ENCODE results near the gene PACS2. TPM values are rescaled to one million over a fixed set of nuclear protein-coding genes. Genes with fewer than 3 reads are reported as not detected.

The PACS2 gene
- total RNA-seq, 2 experiments from 2014 or later, result 27.8 to 40.2 TPM

GRCh38 chr14:105439710-105440553 is 125.4 kb downstream of the PACS2 start:
- CTCF ChIA-PET, result no interaction called here
- H3K36me3 Mint-ChIP-seq, result peaks cover 7% of the 10 kb centered on the region
- no peak overlapping the region for H3K27ac Mint-ChIP-seq
- no peak for DNase-seq
- H3K27me3 Mint-ChIP-seq, result no peaks in the 10 kb centered on the region
- no peak for ATAC-seq
- H3K4me3 Mint-ChIP-seq, result no peak overlapping the region
- no peaks in the 10 kb centered on the region for H3K9me3 Mint-ChIP-seq (ENCODE audit: low read depth)
- H3K4me1 Mint-ChIP-seq, result peaks cover 1% of the 10 kb centered on the region

- CTCF ChIA-PET, result no interaction called here
- peaks cover 4% of the 10 kb centered on the region for H3K36me3 Mint-ChIP-seq
- no peak for ATAC-seq
- no peak for DNase-seq
- no peak overlapping the region for H3K27ac Mint-ChIP-seq
- no peaks in the 10 kb centered on the region for H3K9me3 Mint-ChIP-seq (ENCODE audit: low read depth)
- H3K4me1 Mint-ChIP-seq, result no peaks in the 10 kb centered on the region
- H3K27me3 Mint-ChIP-seq, result no peaks in the 10 kb centered on the region
- no peak overlapping the region for H3K4me3 Mint-ChIP-seq
Observed at GRCh38 chr14:105440554-105440900, 126.0 kb downstream of the PACS2 start.

GRCh38 chr14:105440992-105441391 is 126.4 kb downstream of the PACS2 start:
- no peaks in the 10 kb centered on the region for H3K9me3 Mint-ChIP-seq (ENCODE audit: low read depth)
- H3K27me3 Mint-ChIP-seq, result no peaks in the 10 kb centered on the region
- H3K4me1 Mint-ChIP-seq, result no peaks in the 10 kb centered on the region
- DNase-seq (no peak), ATAC-seq (no peak)
- H3K4me3 Mint-ChIP-seq, result no peak overlapping the region
- CTCF ChIA-PET, result no interaction called here
- no peak overlapping the region for H3K27ac Mint-ChIP-seq
- H3K36me3 Mint-ChIP-seq, result peaks cover 3% of the 10 kb centered on the region

GRCh38 chr14:105442125-105442524 is 127.6 kb downstream of the PACS2 start:
- Mint-ChIP-seq H3K27ac (no peak overlapping the region), H3K4me3 (no peak overlapping the region), H3K4me1 (no peaks in the 10 kb centered on the region), H3K27me3 (no peaks in the 10 kb centered on the region), H3K36me3 (peaks cover 2% of the 10 kb centered on the region), H3K9me3 (ENCODE audit: low read depth) (no peaks in the 10 kb centered on the region)
- ATAC-seq, result no peak
- CTCF ChIA-PET, result no interaction called here
- no peak for DNase-seq

- Mint-ChIP-seq H3K4me1 (no peaks in the 10 kb centered on the region), H3K36me3 (peaks cover 2% of the 10 kb centered on the region), H3K27ac (no peak overlapping the region), H3K27me3 (no peaks in the 10 kb centered on the region), H3K4me3 (no peak overlapping the region), H3K9me3 (ENCODE audit: low read depth) (no peaks in the 10 kb centered on the region)
- no peak for ATAC-seq
- CTCF ChIA-PET, result no interaction called here
- DNase-seq, result no peak
Observed at GRCh38 chr14:105442834-105443233, 128.3 kb downstream of the PACS2 start.

GRCh38 chr14:105444859-105445258 is 130.3 kb downstream of the PACS2 start:
- H3K4me1 Mint-ChIP-seq, result no peaks in the 10 kb centered on the region
- CTCF ChIA-PET, result no interaction called here
- no peak overlapping the region for H3K27ac Mint-ChIP-seq
- DNase-seq, result no peak
- H3K4me3 Mint-ChIP-seq, result no peak overlapping the region
- no peak for ATAC-seq
- peaks cover 2% of the 10 kb centered on the region for H3K36me3 Mint-ChIP-seq
- H3K27me3 Mint-ChIP-seq, result no peaks in the 10 kb centered on the region
- H3K9me3 Mint-ChIP-seq (ENCODE audit: low read depth), result no peaks in the 10 kb centered on the region

- Mint-ChIP-seq H3K4me3 (no peak overlapping the region), H3K27ac (no peak overlapping the region), H3K9me3 (ENCODE audit: low read depth) (no peaks in the 10 kb centered on the region), H3K27me3 (no peaks in the 10 kb centered on the region), H3K4me1 (no peaks in the 10 kb centered on the region), H3K36me3 (peaks cover 2% of the 10 kb centered on the region)
- CTCF ChIA-PET, result no interaction called here
- no peak for ATAC-seq
- DNase-seq, result no peak
Observed at GRCh38 chr14:105445290-105445689, 130.7 kb downstream of the PACS2 start.

- no peaks in the 10 kb centered on the region for H3K4me1 Mint-ChIP-seq
- H3K4me3 Mint-ChIP-seq, result no peak overlapping the region
- no peak for ATAC-seq
- no peaks in the 10 kb centered on the region for H3K27me3 Mint-ChIP-seq
- H3K27ac Mint-ChIP-seq, result no peak overlapping the region
- no peaks in the 10 kb centered on the region for H3K9me3 Mint-ChIP-seq (ENCODE audit: low read depth)
- CTCF ChIA-PET, result no interaction called here
- no peak for DNase-seq
- H3K36me3 Mint-ChIP-seq, result peaks cover 2% of the 10 kb centered on the region
Observed at GRCh38 chr14:105445901-105446845, 131.6 kb downstream of the PACS2 start.

GRCh38 chr14:105446971-105447370 is 132.4 kb downstream of the PACS2 start:
- Mint-ChIP-seq H3K9me3 (ENCODE audit: low read depth) (no peaks in the 10 kb centered on the region), H3K27ac (no peak overlapping the region), H3K4me1 (no peaks in the 10 kb centered on the region), H3K27me3 (no peaks in the 10 kb centered on the region), H3K4me3 (no peak overlapping the region), H3K36me3 (peaks cover under 1% of the 10 kb centered on the region)
- no peak for ATAC-seq
- DNase-seq, result no peak
- CTCF ChIA-PET, result no interaction called here

Other genes starting within 250 kb of the PACS2 start
- gene GPR132, start 249.3 kb upstream of the PACS2 start, total RNA-seq, result 10 to 100 TPM; 47.4 to 49.4 TPM
- 1 to 10 TPM in 1 of 2 experiments, under 1 TPM in 1; 0.76 to 3.2 TPM for gene JAG2, start 146.0 kb upstream of the PACS2 start, total RNA-seq
- gene NUDT14, start 133.4 kb upstream of the PACS2 start, total RNA-seq, result 10 to 100 TPM; 16.2 to 20.9 TPM
- gene BTBD6, start 66.2 kb upstream of the PACS2 start, total RNA-seq, result 10 to 100 TPM; 47.1 to 49.0 TPM
- gene BRF1, start 13.7 kb upstream of the PACS2 start, total RNA-seq, result 10 to 100 TPM; 32.2 to 51.8 TPM
- 1 to 10 TPM; 3.4 to 3.7 TPM for gene TEX22, start 83.8 kb downstream of the PACS2 start, total RNA-seq
- gene MTA1, start 105.1 kb downstream of the PACS2 start, total RNA-seq, result 100 to 1,000 TPM; 134 to 141 TPM
- under 1 TPM in 1 of 2 experiments, not detected in 1; 0.68 TPM for gene CRIP2, start 160.1 kb downstream of the PACS2 start, total RNA-seq
- gene CRIP1, start 172.1 kb downstream of the PACS2 start, total RNA-seq, result 100 to 1,000 TPM; 546 to 574 TPM
- gene TEDC1, start 176.5 kb downstream of the PACS2 start, total RNA-seq, result 10 to 100 TPM; 40.6 to 56.8 TPM
- 10 to 100 TPM; 11.5 to 11.9 TPM for gene TMEM121, start 211.8 kb downstream of the PACS2 start, total RNA-seq

All from activated CD8-positive, alpha-beta memory T cell treated with anti-CD3 and anti-CD28 coated beads, Interleukin-2, amount 10 ng/mL, durations not matched to agents 7 days and 5 days (primary cell).